ENCODE data around the gene RAD23A.
A peak's percentile ranks its signal among the peaks of the same experiment; 100 is the strongest.

RAD23A gene

DNA sequence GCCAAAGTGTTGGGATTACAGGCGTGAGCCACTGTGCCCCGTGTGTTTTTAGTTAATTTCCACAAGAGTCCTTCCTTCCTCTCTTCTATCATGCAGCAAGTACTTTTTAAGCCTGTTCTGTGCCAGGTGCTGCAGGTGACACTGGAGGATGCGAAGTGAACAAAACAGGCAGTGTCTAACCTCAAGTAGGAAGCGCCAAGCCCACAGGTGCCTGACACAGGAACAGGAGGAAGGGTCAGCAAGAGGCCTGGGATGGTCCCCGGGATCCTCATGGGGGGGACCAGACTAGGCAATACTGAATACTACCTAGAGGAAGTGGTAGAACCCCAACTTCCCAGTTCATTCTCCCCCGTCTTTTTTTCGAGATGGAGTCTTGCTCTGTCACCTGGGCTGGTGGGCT, 9.1 kb upstream of the RAD23A start:
- H3K27me3 ChIP-seq (replicated peaks), result no peaks in the 10 kb centered on the region
- H3K4me3 ChIP-seq (ENCODE audit: low read depth, low read length), result no peak overlapping the region
- peaks cover 23% of the 10 kb centered on the region for H3K36me3 ChIP-seq (replicated peaks)
- in situ Hi-C loops (cut with HindIII; ENCODE audit: low pct_ligation_motif_present, low sequenced_read_pairs), result no loop called here
- TF ChIP-seq, protein P1, sequence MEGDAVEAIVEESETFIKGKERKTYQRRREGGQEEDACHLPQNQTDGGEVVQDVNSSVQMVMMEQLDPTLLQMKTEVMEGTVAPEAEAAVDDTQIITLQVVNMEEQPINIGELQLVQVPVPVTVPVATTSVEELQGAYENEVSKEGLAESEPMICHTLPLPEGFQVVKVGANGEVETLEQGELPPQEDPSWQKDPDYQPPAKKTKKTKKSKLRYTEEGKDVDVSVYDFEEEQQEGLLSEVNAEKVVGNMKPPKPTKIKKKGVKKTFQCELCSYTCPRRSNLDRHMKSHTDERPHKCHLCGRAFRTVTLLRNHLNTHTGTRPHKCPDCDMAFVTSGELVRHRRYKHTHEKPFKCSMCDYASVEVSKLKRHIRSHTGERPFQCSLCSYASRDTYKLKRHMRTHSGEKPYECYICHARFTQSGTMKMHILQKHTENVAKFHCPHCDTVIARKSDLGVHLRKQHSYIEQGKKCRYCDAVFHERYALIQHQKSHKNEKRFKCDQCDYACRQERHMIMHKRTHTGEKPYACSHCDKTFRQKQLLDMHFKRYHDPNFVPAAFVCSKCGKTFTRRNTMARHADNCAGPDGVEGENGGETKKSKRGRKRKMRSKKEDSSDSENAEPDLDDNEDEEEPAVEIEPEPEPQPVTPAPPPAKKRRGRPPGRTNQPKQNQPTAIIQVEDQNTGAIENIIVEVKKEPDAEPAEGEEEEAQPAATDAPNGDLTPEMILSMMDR (IDR thresholded peaks at IDR 0.05; ENCODE audit: low read depth, low read length, missing control alignments), result no peak
- H3K27ac ChIP-seq, result no peak overlapping the region
- no peak for DNase-seq

DNA sequence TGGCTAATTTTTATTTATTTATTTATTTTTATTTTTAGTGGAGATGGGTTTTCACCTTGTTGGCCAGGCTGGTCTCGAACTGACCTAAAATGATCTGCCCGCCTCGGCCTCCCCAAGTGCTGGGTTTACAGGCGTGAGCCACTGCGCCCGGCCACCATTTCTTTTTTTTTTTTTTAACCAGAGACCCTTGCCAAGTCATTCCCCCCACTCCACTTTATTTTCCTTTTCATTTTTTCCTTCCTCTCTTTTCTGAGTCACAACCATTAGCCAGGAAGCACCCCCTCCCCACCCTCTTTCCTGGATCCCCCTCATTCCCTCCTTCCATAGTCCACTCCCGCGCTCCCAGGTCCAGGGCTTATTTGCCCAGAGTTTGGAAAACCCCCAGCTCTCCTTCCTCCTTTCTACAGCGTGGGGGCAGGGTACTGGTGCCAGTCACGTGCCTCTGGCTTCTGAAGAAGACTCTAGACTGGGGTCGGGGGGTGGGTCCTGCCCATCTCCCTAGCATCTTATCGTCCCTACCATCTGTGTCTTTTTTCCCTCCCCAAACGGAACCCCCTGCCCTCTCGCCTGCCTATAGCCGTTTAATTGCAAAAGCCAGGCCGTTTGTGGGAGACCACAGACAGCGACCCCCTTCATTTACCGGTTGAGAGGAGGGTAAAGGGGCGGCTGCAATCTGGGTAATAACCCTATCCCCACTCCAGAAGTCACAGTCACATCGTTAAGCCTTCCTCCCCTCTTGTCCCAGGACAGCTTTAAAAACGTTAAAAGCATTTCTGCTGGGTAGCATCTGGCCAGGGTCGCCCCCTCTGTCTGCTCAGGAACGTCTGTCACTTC, 8.4 kb upstream of the RAD23A start:
- Histone ChIP-seq H3K27ac (no peak overlapping the region), H3K4me3 (ENCODE audit: low read depth, low read length) (peak overlapping the region; percentile 64)

DNA sequence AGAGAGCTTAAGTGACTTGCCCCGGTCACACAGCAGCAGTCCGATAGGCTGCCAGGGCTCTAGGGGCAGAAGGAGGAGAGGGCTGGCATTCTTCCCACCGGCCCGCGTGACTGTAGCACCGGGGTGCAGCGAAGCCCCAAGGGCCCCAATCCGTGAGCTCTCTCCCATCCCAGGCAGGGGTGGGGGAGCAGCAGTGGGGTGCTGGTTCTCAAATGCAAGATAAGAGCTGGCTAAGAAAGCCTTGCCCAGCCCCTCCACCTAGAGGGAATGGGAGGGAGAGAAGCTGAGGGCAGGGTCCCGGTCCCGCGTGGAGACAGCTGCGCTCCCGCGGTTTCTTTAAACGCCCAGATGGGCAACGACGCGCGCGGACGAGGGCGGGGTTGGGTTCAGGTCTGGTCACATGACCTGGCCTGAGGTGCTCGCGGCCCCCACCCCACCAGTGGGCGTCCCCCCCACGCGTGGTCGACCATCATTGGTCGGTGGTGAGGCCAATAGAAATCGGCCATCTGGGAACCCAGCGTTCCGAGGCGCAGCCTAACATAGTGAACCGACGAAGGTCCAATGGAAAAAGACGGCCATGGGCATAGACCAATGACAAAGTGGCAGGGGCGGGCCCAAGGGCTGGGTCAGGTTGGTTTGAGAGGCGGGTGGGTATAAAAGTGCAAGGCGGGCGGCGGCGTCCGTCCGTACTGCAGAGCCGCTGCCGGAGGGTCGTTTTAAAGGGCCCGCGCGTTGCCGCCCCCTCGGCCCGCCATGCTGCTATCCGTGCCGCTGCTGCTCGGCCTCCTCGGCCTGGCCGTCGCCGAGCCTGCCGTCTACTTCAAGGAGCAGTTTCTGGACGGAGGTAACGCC, 7.5 kb upstream of the RAD23A start, which contains the start of gene CALR:
CALR (plus strand) TSS at position 683 of the 852 bp plus-strand sequence; CDS start at position 754, 71 bp downstream.
- H3K27me3 ChIP-seq (replicated peaks), result no peaks in the 10 kb centered on the region
- peaks cover 30% of the 10 kb centered on the region for H3K36me3 ChIP-seq (replicated peaks)
- in situ Hi-C loops (cut with HindIII; ENCODE audit: low pct_ligation_motif_present, low sequenced_read_pairs), result no loop called here
- TF ChIP-seq, protein P1 (IDR thresholded peaks at IDR 0.05; ENCODE audit: low read depth, low read length, missing control alignments), result no peak
- DNase-seq, result peak; percentile 100
- H3K4me3 ChIP-seq (ENCODE audit: low read depth, low read length), result peak within 1 kb of the TSS; percentile 99
- H3K27ac ChIP-seq, result peak within 1 kb of the TSS; percentile 89

More for the DNA sequence above, 8.4 kb upstream of the RAD23A start:
- DNase-seq, result no peak
- Histone ChIP-seq H3K36me3 (replicated peaks) (peaks cover 28% of the 10 kb centered on the region), H3K27me3 (replicated peaks) (no peaks in the 10 kb centered on the region)
- TF ChIP-seq, protein P1 (IDR thresholded peaks at IDR 0.05; ENCODE audit: low read depth, low read length, missing control alignments), result peak; percentile 4
- in situ Hi-C loops (cut with HindIII; ENCODE audit: low pct_ligation_motif_present, low sequenced_read_pairs), result no loop called here

DNA sequence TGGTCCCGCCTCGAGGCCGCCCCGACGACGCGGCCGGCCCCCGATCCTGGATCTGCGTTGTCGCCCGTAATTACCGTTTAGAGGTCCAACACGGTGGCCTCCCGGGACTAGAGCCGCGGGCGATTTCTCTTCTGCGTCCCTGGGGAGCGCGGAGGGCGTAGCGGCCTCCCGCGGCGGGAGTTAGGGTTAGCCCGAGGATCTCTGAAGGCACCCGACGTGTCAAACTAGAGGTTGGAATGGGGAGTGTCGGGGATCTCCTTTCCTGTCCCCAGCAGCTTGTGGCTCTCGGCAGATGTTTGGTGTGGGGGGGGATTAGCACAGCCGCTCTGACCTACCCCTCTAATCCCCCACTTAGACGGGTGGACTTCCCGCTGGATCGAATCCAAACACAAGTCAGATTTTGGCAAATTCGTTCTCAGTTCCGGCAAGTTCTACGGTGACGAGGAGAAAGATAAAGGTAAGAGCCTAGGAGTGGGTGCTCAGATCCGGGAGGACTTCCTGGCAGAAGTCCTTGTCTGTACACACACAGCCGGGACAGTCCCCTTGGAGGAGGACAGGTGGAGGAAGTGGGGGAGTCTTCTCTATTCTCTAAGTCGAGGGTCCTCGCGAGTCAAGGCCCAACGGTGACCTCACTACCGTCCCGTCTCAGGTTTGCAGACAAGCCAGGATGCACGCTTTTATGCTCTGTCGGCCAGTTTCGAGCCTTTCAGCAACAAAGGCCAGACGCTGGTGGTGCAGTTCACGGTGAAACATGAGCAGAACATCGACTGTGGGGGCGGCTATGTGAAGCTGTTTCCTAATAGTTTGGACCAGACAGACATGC, 6.7 kb upstream of the RAD23A start:
- no peaks in the 10 kb centered on the region for H3K27me3 ChIP-seq (replicated peaks)
- TF ChIP-seq, protein P1 (IDR thresholded peaks at IDR 0.05; ENCODE audit: low read depth, low read length, missing control alignments), result peak; percentile 33
- DNase-seq, result peak; percentile 57
- peaks cover 36% of the 10 kb centered on the region for H3K36me3 ChIP-seq (replicated peaks)
- peak overlapping the region; percentile 89 for H3K27ac ChIP-seq
- in situ Hi-C loops (cut with HindIII; ENCODE audit: low pct_ligation_motif_present, low sequenced_read_pairs), result no loop called here
- H3K4me3 ChIP-seq (ENCODE audit: low read depth, low read length), result peak overlapping the region; percentile 99

DNA sequence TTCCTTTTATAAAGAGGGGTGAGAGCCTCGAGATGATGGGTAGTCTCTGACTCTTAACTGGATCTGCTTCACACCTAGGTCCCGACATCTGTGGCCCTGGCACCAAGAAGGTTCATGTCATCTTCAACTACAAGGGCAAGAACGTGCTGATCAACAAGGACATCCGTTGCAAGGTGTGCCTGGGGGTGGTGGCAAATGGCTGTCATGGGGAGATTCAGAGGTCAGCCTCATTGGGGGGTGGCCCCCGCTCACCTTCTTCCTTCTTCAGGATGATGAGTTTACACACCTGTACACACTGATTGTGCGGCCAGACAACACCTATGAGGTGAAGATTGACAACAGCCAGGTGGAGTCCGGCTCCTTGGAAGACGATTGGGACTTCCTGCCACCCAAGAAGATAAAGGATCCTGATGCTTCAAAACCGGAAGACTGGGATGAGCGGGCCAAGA, 5.7 kb upstream of the RAD23A start:
- in situ Hi-C loops (cut with HindIII; ENCODE audit: low pct_ligation_motif_present, low sequenced_read_pairs), result no loop called here
- Histone ChIP-seq H3K27ac (no peak overlapping the region), H3K27me3 (replicated peaks) (no peaks in the 10 kb centered on the region), H3K36me3 (replicated peaks) (peaks cover 46% of the 10 kb centered on the region), H3K4me3 (ENCODE audit: low read depth, low read length) (peak overlapping the region; percentile 99)
- TF ChIP-seq, protein P1 (IDR thresholded peaks at IDR 0.05; ENCODE audit: low read depth, low read length, missing control alignments), result no peak
- DNase-seq, result no peak
